ENCODE measurements around the gene ATOX1.
"Not testable (repeated sequence)": the region's sequence is repeated elsewhere in the genome, so short reads cannot be mapped to it uniquely, and the experiment has no call there.

ATOX1 gene

GRCh38 chr5:151758430-151759241 is at the start of gene ATOX1:
TSS of gene ATOX1 (minus strand) at chr5:151758631. CDS start at chr5:151758551, 80 bp downstream.
- Histone ChIP-seq H3K36me3 (peaks cover 6% of the 10 kb centered on the region), H3K4me2 (peak within 1 kb of the TSS; percentile 96), H3K9me3 (no peaks in the 10 kb centered on the region), H4K20me1 (0 out of 2 replicates have a peak, but pooled peaks cover 12% of the 10 kb centered on the region), H3K27ac (peak within 1 kb of the TSS; percentile 82), H3K27me3 (no peaks in the 10 kb centered on the region), H3K9ac (peak within 1 kb of the TSS; percentile 90), H3K4me3 (peak within 1 kb of the TSS; percentile 89), H3K4me1 (peaks cover 28% of the 10 kb centered on the region)
- TF ChIP-seq Cebpa-rat (IDR thresholded peaks at IDR 0.05), result no peak

- Histone ChIP-seq H4K20me1 (peaks cover 95% of the 10 kb centered on the region), H3K4me2 (no peak overlapping the region), H3K4me3 (no peak overlapping the region), H3K4me1 (peaks cover 17% of the 10 kb centered on the region), H3K9ac (no peak overlapping the region), H3K9me3 (no peaks in the 10 kb centered on the region), H3K27ac (no peak overlapping the region), H3K27me3 (no peaks in the 10 kb centered on the region), H3K36me3 (peaks cover 97% of the 10 kb centered on the region)
- TF ChIP-seq Cebpa-rat (IDR thresholded peaks at IDR 0.05), result no peak
Measured at GRCh38 chr5:151805414-151806223, 47.2 kb upstream of the ATOX1 start.

- Histone ChIP-seq H3K9me3 (no peaks in the 10 kb centered on the region), H3K27me3 (no peaks in the 10 kb centered on the region), H3K4me1 (peaks cover 17% of the 10 kb centered on the region), H3K27ac (no peak overlapping the region), H3K9ac (no peak overlapping the region), H4K20me1 (peaks cover 98% of the 10 kb centered on the region), H3K4me2 (no peak overlapping the region), H3K4me3 (no peak overlapping the region), H3K36me3 (peaks cover 95% of the 10 kb centered on the region)
- no peak for TF ChIP-seq Cebpa-rat (IDR thresholded peaks at IDR 0.05)
Measured at GRCh38 chr5:151800532-151800931, 42.1 kb upstream of the ATOX1 start.

GRCh38 chr5:151799407-151799806 is 41.0 kb upstream of the ATOX1 start:
- Histone ChIP-seq H3K27ac (no peak overlapping the region), H3K36me3 (peaks cover 97% of the 10 kb centered on the region), H3K4me3 (no peak overlapping the region), H3K27me3 (no peaks in the 10 kb centered on the region), H3K9ac (no peak overlapping the region), H3K4me1 (peaks cover 17% of the 10 kb centered on the region), H3K4me2 (no peak overlapping the region), H4K20me1 (peaks cover 99% of the 10 kb centered on the region), H3K9me3 (no peaks in the 10 kb centered on the region)
- no peak for TF ChIP-seq Cebpa-rat (IDR thresholded peaks at IDR 0.05)

- Histone ChIP-seq H3K9ac (no peak overlapping the region), H3K9me3 (no peaks in the 10 kb centered on the region), H3K4me2 (no peak overlapping the region), H3K4me1 (peaks cover 17% of the 10 kb centered on the region), H3K27me3 (no peaks in the 10 kb centered on the region), H3K27ac (no peak overlapping the region), H3K4me3 (no peak overlapping the region), H3K36me3 (peaks cover 97% of the 10 kb centered on the region), H4K20me1 (peaks cover 99% of the 10 kb centered on the region)
- TF ChIP-seq Cebpa-rat (IDR thresholded peaks at IDR 0.05), result no peak
Measured at GRCh38 chr5:151798674-151799073, 40.2 kb upstream of the ATOX1 start.

GRCh38 chr5:151795426-151795825 is 37.0 kb upstream of the ATOX1 start:
- no peaks in the 10 kb centered on the region for H3K4me1 ChIP-seq
- peaks cover 97% of the 10 kb centered on the region for H3K36me3 ChIP-seq
- TF ChIP-seq Cebpa-rat (IDR thresholded peaks at IDR 0.05), result no peak
- no peak overlapping the region for H3K9ac ChIP-seq
- H3K4me3 ChIP-seq, result no peak overlapping the region
- peaks cover 99% of the 10 kb centered on the region for H4K20me1 ChIP-seq
- H3K9me3 ChIP-seq, result no peaks in the 10 kb centered on the region
- H3K27ac ChIP-seq, result no peak overlapping the region
- H3K27me3 ChIP-seq, result no peaks in the 10 kb centered on the region
- no peak overlapping the region for H3K4me2 ChIP-seq

GRCh38 chr5:151793358-151793757 is 34.9 kb upstream of the ATOX1 start:
- Histone ChIP-seq H3K27me3 (no peaks in the 10 kb centered on the region), H3K9me3 (no peaks in the 10 kb centered on the region), H3K4me1 (no peaks in the 10 kb centered on the region), H3K4me2 (no peak overlapping the region), H3K4me3 (no peak overlapping the region), H4K20me1 (peaks cover 99% of the 10 kb centered on the region), H3K36me3 (peaks cover 97% of the 10 kb centered on the region), H3K9ac (no peak overlapping the region), H3K27ac (no peak overlapping the region)
- no peak for TF ChIP-seq Cebpa-rat (IDR thresholded peaks at IDR 0.05)

GRCh38 chr5:151787817-151788216 is 29.4 kb upstream of the ATOX1 start:
- Histone ChIP-seq H3K36me3 (peaks cover 76% of the 10 kb centered on the region), H3K4me3 (no peak overlapping the region), H4K20me1 (peaks cover 100% of the 10 kb centered on the region), H3K9me3 (no peaks in the 10 kb centered on the region), H3K4me2 (no peak overlapping the region), H3K27me3 (no peaks in the 10 kb centered on the region), H3K9ac (no peak overlapping the region), H3K4me1 (peaks cover 23% of the 10 kb centered on the region), H3K27ac (no peak overlapping the region)
- no peak for TF ChIP-seq Cebpa-rat (IDR thresholded peaks at IDR 0.05)

GRCh38 chr5:151786468-151786867 is 28.0 kb upstream of the ATOX1 start:
- Histone ChIP-seq H3K27ac (no peak overlapping the region), H3K9ac (no peak overlapping the region), H3K27me3 (no peaks in the 10 kb centered on the region), H3K4me2 (no peak overlapping the region), H3K4me1 (peaks cover 36% of the 10 kb centered on the region), H3K4me3 (no peak overlapping the region), H3K9me3 (no peaks in the 10 kb centered on the region), H4K20me1 (peaks cover 100% of the 10 kb centered on the region), H3K36me3 (peaks cover 63% of the 10 kb centered on the region)
- no peak for TF ChIP-seq Cebpa-rat (IDR thresholded peaks at IDR 0.05)

- Histone ChIP-seq H3K4me2 (peak overlapping the region; percentile 41), H3K36me3 (peaks cover 54% of the 10 kb centered on the region), H3K9me3 (no peaks in the 10 kb centered on the region), H3K27me3 (no peaks in the 10 kb centered on the region), H3K9ac (no peak overlapping the region), H4K20me1 (peaks cover 100% of the 10 kb centered on the region), H3K27ac (no peak overlapping the region), H3K4me1 (peaks cover 59% of the 10 kb centered on the region), H3K4me3 (no peak overlapping the region)
- no peak for TF ChIP-seq Cebpa-rat (IDR thresholded peaks at IDR 0.05)
Measured at GRCh38 chr5:151784141-151784540, 25.7 kb upstream of the ATOX1 start.

GRCh38 chr5:151783664-151784063 is 25.2 kb upstream of the ATOX1 start:
- H4K20me1 ChIP-seq, result peaks cover 100% of the 10 kb centered on the region

More at GRCh38 chr5:151783664-151784063, 25.2 kb upstream of the ATOX1 start:
- H3K27me3 ChIP-seq, H3K4me3 ChIP-seq, H3K9ac ChIP-seq, H3K27ac ChIP-seq, H3K9me3 ChIP-seq: not testable (repeated sequence)
- Histone ChIP-seq H3K36me3 (peaks cover 54% of the 10 kb centered on the region), H3K4me1 (peaks cover 64% of the 10 kb centered on the region), H3K4me2 (peak overlapping the region; percentile 41)
